H7 (cell line): ENCODE measurements around the gene GPR146. TPM values are rescaled to one million over a fixed set of nuclear protein-coding genes. Genes with fewer than 3 reads are reported as not detected.

Source experiments
- DNase-seq: peaks from one replicate; pipeline ENCODE4 v3.0.0; 2012
- H3K27me3 ChIP-seq: 2 replicates; pipeline ENCODE4 v1.6.0; 2011; ENCODE audit warnings: mild to moderate bottlenecking, low read length; ENCODE audit not compliant: control insufficient read depth, insufficient read depth
- H3K36me3 ChIP-seq: replicated peaks from 2 replicates; pipeline ENCODE4 v1.5.1; 2011; ENCODE audit warnings: low read length; ENCODE audit not compliant: control insufficient read depth, insufficient read depth
- H3K4me3 ChIP-seq: 2 replicates; pipeline ENCODE4 v1.5.1; 2011; ENCODE audit warnings: low read depth, mild to moderate bottlenecking, control low read depth, low read length, moderate library complexity; ENCODE audit not compliant: insufficient read depth
- total RNA-seq: library from RNA; depleted of rRNA; stranded (reverse); fragments of >200 nt; shearing (Covaris generic); gene quantifications from 2 replicates; pipeline ENCODE4 v1.2.3, GENCODE V29; 2014

Gene GPR146
- total RNA-seq, 1 experiment from 2014 or later, result 0.87 TPM

GRCh38 chr7:1018334-1018695 lies 26.0 kb upstream of the GPR146 start:
- Histone ChIP-seq H3K36me3 (no peaks in the 10 kb centered on the region; the same call in 1 of the 2 replicates), H3K4me3 (no peak overlapping the region), H3K27me3 (no peaks in the 10 kb centered on the region)
- DNase-seq, result no peak

GRCh38 chr7:1019255-1019785 lies 25.0 kb upstream of the GPR146 start:
- no peaks in the 10 kb centered on the region; the same call in 1 of the 2 replicates for H3K36me3 ChIP-seq

GRCh38 chr7:1019789-1020610 lies 24.3 kb upstream of the GPR146 start:
- DNase-seq, result no peak
- Histone ChIP-seq H3K36me3 (no peaks in the 10 kb centered on the region; the same call in 1 of the 2 replicates), H3K4me3 (no peak overlapping the region), H3K27me3 (no peaks in the 10 kb centered on the region)

More at GRCh38 chr7:1019255-1019785, 25.0 kb upstream of the GPR146 start:
- no peak for DNase-seq
- no peaks in the 10 kb centered on the region for H3K27me3 ChIP-seq
- H3K4me3 ChIP-seq, result no peak overlapping the region

GRCh38 chr7:1020849-1021251 lies 23.5 kb upstream of the GPR146 start:
- DNase-seq, result no peak
- H3K4me3 ChIP-seq, result no peak overlapping the region
- H3K36me3 ChIP-seq, result no peaks in the 10 kb centered on the region; the same call in 1 of the 2 replicates
- no peaks in the 10 kb centered on the region for H3K27me3 ChIP-seq

GRCh38 chr7:1021366-1021765 lies 23.0 kb upstream of the GPR146 start:
- Histone ChIP-seq H3K4me3 (no peak overlapping the region), H3K36me3 (no peaks in the 10 kb centered on the region; the same call in none of the 2 replicates), H3K27me3 (no peaks in the 10 kb centered on the region)
- no peak for DNase-seq

- Histone ChIP-seq H3K27me3 (no peaks in the 10 kb centered on the region), H3K36me3 (no peaks in the 10 kb centered on the region; the same call in none of the 2 replicates), H3K4me3 (no peak overlapping the region)
- DNase-seq, result no peak
Observed at GRCh38 chr7:1021931-1022330, 22.4 kb upstream of the GPR146 start.

GRCh38 chr7:1022356-1022755 lies 22.0 kb upstream of the GPR146 start:
- H3K4me3 ChIP-seq, result no peak overlapping the region
- no peaks in the 10 kb centered on the region for H3K27me3 ChIP-seq
- no peak for DNase-seq
- H3K36me3 ChIP-seq, result no peaks in the 10 kb centered on the region; the same call in none of the 2 replicates

GRCh38 chr7:1022801-1023465 lies 21.4 kb upstream of the GPR146 start:
- no peaks in the 10 kb centered on the region for H3K27me3 ChIP-seq
- DNase-seq, result no peak
- no peak overlapping the region for H3K4me3 ChIP-seq
- H3K36me3 ChIP-seq, result no peaks in the 10 kb centered on the region; the same call in none of the 2 replicates

- DNase-seq, result no peak
- Histone ChIP-seq H3K27me3 (no peaks in the 10 kb centered on the region), H3K36me3 (no peaks in the 10 kb centered on the region; the same call in 1 of the 2 replicates), H3K4me3 (no peak overlapping the region)
Observed at GRCh38 chr7:1024331-1024841, 20.0 kb upstream of the GPR146 start.

- no peaks in the 10 kb centered on the region for H3K27me3 ChIP-seq
- no peak for DNase-seq
- no peak overlapping the region for H3K4me3 ChIP-seq
- H3K36me3 ChIP-seq, result no peaks in the 10 kb centered on the region; the same call in 1 of the 2 replicates
Observed at GRCh38 chr7:1024876-1025742, 19.2 kb upstream of the GPR146 start.

GRCh38 chr7:1025743-1026581 lies 18.4 kb upstream of the GPR146 start:
- DNase-seq, result no peak
- Histone ChIP-seq H3K36me3 (no peaks in the 10 kb centered on the region; the same call in 1 of the 2 replicates), H3K4me3 (no peak overlapping the region), H3K27me3 (no peaks in the 10 kb centered on the region)

GRCh38 chr7:1026721-1027161 lies 17.6 kb upstream of the GPR146 start:
- Histone ChIP-seq H3K27me3 (no peaks in the 10 kb centered on the region), H3K4me3 (no peak overlapping the region), H3K36me3 (no peaks in the 10 kb centered on the region; the same call in 1 of the 2 replicates)
- no peak for DNase-seq
